ENCODE data around the gene WWOX. TPM values are rescaled to one million over a fixed set of nuclear protein-coding genes. Genes with fewer than 3 reads are reported as not detected.

The WWOX gene
- total RNA-seq, 1 experiment from 2014 or later = 79.9 TPM

GRCh38 chr16:78996790-78997189 is 897.3 kb downstream of the WWOX start:
- H3K27ac ChIP-seq (ENCODE audit: low read depth, low read length, poor library complexity, severe bottlenecking) = no peak overlapping the region
- no peaks in the 10 kb centered on the region for H3K4me1 ChIP-seq (ENCODE audit: insufficient read depth, low read length, poor library complexity, severe bottlenecking)
- CTCF ChIA-PET = no interaction called here
- no peaks in the 10 kb centered on the region for H3K9me3 ChIP-seq (ENCODE audit: low read depth, low read length, poor library complexity, severe bottlenecking)
- BruUV-seq (replicated peaks) = no TSS peak
- POLR2A ChIA-PET (ENCODE audit: low non-redundant PET) = no interaction called here
- no peaks in the 10 kb centered on the region for H3K36me3 ChIP-seq (ENCODE audit: insufficient read depth, low read length, poor library complexity, severe bottlenecking)
- no peak for DNase-seq (ENCODE audit: low spot score)
- intact Hi-C loops (cut with micrococcal nuclease; ENCODE audit: unreplicated experiment) = no loop called here
- no peak overlapping the region for H3K4me3 ChIP-seq (ENCODE audit: low read depth, low read length, poor library complexity, severe bottlenecking)
- TF ChIP-seq EZH2 (IDR thresholded peaks at IDR 0.05; ENCODE audit: borderline replicate concordance, low read depth, low read length, poor library complexity, severe bottlenecking) = no peak
- no peaks in the 10 kb centered on the region for H3K27me3 ChIP-seq (replicated peaks; ENCODE audit: insufficient read depth, low read depth, low read length, poor library complexity)

- Histone ChIP-seq H3K4me1 (ENCODE audit: insufficient read depth, low read length, poor library complexity, severe bottlenecking) (no peaks in the 10 kb centered on the region), H3K4me3 (ENCODE audit: low read depth, low read length, poor library complexity, severe bottlenecking) (no peak overlapping the region), H3K36me3 (ENCODE audit: insufficient read depth, low read length, poor library complexity, severe bottlenecking) (no peaks in the 10 kb centered on the region), H3K27me3 (replicated peaks; ENCODE audit: insufficient read depth, low read depth, low read length, poor library complexity) (no peaks in the 10 kb centered on the region), H3K9me3 (ENCODE audit: low read depth, low read length, poor library complexity, severe bottlenecking) (no peaks in the 10 kb centered on the region), H3K27ac (ENCODE audit: low read depth, low read length, poor library complexity, severe bottlenecking) (no peak overlapping the region)
- DNase-seq (ENCODE audit: low spot score) = no peak
- intact Hi-C loops (cut with micrococcal nuclease; ENCODE audit: unreplicated experiment) = no loop called here
- TF ChIP-seq CTCF (conservative IDR thresholded peaks at IDR 0.05; ENCODE audit: low read depth, low read length) (no peak), EZH2 (IDR thresholded peaks at IDR 0.05; ENCODE audit: borderline replicate concordance, low read depth, low read length, poor library complexity, severe bottlenecking) (no peak)
- ChIA-PET POLR2A (ENCODE audit: low non-redundant PET) (no interaction called here), CTCF (no interaction called here)
- BruUV-seq (replicated peaks) = no TSS peak
These were observed 899.4 kb downstream of the WWOX start for GRCh38 chr16:78998879-78999278.

GRCh38 chr16:79001156-79001967 is 901.9 kb downstream of the WWOX start:
- Histone ChIP-seq H3K4me3 (ENCODE audit: low read depth, low read length, poor library complexity, severe bottlenecking) (no peak overlapping the region), H3K36me3 (ENCODE audit: insufficient read depth, low read length, poor library complexity, severe bottlenecking) (no peaks in the 10 kb centered on the region), H3K4me1 (ENCODE audit: insufficient read depth, low read length, poor library complexity, severe bottlenecking) (no peaks in the 10 kb centered on the region), H3K9me3 (ENCODE audit: low read depth, low read length, poor library complexity, severe bottlenecking) (no peaks in the 10 kb centered on the region), H3K27ac (ENCODE audit: low read depth, low read length, poor library complexity, severe bottlenecking) (no peak overlapping the region), H3K27me3 (replicated peaks; ENCODE audit: insufficient read depth, low read depth, low read length, poor library complexity) (no peaks in the 10 kb centered on the region)
- TF ChIP-seq CTCF (conservative IDR thresholded peaks at IDR 0.05; ENCODE audit: low read depth, low read length) (no peak), EZH2 (IDR thresholded peaks at IDR 0.05; ENCODE audit: borderline replicate concordance, low read depth, low read length, poor library complexity, severe bottlenecking) (no peak)
- ChIA-PET POLR2A (ENCODE audit: low non-redundant PET) (no interaction called here), CTCF (no interaction called here)
- no peak for DNase-seq (ENCODE audit: low spot score)
- BruUV-seq (replicated peaks) = no TSS peak
- intact Hi-C loops (cut with micrococcal nuclease; ENCODE audit: unreplicated experiment) = no loop called here

All from A673 (cell line).